Panc1 (cell line): ENCODE measurements around the gene SLC7A4.

Source experiments
- SIN3A ChIP-seq: IDR thresholded peaks from 2 replicates; pipeline ENCODE4 v1.6.1; 2012; ENCODE audit warnings: low read depth, mild to moderate bottlenecking, low read length, moderate library complexity, borderline replicate concordance; ENCODE audit not compliant: insufficient read depth
- TCF7L2 ChIP-seq: IDR thresholded peaks from 2 replicates; pipeline ENCODE4 v1.6.1; 2011; ENCODE audit warnings: mild to moderate bottlenecking, low read depth, low read length, inconsistent platforms

DNA sequence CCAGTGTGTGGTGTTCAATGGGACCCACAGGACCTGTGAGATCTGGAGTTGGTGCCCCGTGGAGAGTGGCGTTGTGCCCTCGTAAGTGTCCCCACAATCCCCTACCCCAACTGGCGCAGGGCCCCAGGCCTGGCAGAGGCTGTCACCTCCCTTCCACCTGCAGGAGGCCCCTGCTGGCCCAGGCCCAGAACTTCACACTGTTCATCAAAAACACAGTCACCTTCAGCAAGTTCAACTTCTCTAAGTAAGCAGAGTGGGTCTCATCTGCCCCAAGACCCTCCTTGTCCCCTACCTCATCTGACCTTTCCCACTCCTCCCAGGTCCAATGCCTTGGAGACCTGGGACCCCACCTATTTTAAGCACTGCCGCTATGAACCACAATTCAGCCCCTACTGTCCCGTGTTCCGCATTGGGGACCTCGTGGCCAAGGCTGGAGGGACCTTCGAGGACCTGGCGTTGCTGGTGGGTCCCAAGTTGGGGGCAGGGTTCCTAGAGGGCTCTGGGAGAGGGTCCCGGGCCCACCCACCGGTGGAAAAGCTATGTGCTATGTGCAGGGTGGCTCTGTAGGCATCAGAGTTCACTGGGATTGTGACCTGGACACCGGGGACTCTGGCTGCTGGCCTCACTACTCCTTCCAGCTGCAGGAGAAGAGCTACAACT is 9.3 kb downstream of the SLC7A4 start:
- no peak for TF ChIP-seq TCF7L2
- no peak for TF ChIP-seq SIN3A
